Measurements from ENCODE around the gene SLC6A13. TPM values are rescaled to one million over a fixed set of nuclear protein-coding genes. Genes with fewer than 3 reads are reported as not detected.

The SLC6A13 gene
- total RNA-seq, 2 experiments from 2014 or later = 0.09 TPM; not detected in 1

DNA sequence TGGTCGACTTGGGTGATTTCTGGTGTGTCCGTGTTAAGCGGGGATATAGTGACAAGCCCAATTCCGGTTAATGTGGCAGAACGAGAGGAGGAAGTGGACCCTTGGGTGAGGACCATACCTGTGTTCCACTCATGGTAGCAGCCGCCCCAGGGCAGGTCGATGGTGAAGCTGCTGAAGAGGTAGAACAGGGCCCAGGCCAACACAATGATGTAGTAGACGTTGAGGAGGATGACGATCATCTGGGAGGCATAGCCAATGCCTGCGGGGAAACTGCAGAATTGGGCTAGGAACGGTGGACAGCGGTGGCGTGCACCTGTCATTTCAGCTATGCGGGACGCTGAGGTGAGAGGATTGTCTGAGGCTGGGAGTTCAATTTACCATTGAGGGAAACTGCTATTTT, 20.1 kb downstream of the SLC6A13 start:
- H3K4me2 ChIP-seq (ENCODE audit: low read length) = no peak overlapping the region
- H3K9me2 ChIP-seq (ENCODE audit: insufficient read depth, low read length) = no peaks in the 10 kb centered on the region
- TF ChIP-seq EZH2phosphoT487 (IDR thresholded peaks at IDR 0.05; ENCODE audit: borderline replicate concordance, low read depth, low read length) = no peak
- TF ChIP-seq, protein P1, sequence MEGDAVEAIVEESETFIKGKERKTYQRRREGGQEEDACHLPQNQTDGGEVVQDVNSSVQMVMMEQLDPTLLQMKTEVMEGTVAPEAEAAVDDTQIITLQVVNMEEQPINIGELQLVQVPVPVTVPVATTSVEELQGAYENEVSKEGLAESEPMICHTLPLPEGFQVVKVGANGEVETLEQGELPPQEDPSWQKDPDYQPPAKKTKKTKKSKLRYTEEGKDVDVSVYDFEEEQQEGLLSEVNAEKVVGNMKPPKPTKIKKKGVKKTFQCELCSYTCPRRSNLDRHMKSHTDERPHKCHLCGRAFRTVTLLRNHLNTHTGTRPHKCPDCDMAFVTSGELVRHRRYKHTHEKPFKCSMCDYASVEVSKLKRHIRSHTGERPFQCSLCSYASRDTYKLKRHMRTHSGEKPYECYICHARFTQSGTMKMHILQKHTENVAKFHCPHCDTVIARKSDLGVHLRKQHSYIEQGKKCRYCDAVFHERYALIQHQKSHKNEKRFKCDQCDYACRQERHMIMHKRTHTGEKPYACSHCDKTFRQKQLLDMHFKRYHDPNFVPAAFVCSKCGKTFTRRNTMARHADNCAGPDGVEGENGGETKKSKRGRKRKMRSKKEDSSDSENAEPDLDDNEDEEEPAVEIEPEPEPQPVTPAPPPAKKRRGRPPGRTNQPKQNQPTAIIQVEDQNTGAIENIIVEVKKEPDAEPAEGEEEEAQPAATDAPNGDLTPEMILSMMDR (conservative IDR thresholded peaks at IDR 0.05; ENCODE audit: low read length) = no peak
- no peak overlapping the region for H2AFZ ChIP-seq (ENCODE audit: low read length)
- no peak overlapping the region for H3K4me3 ChIP-seq (ENCODE audit: low read depth, low read length, poor library complexity, severe bottlenecking)
- BruUV-seq (replicated peaks) = no TSS peak
- no peaks in the 10 kb centered on the region for H3K4me1 ChIP-seq (ENCODE audit: insufficient read depth, low read length, poor library complexity, severe bottlenecking)
- H3K9me3 ChIP-seq (ENCODE audit: low read length) = peaks cover 6% of the 10 kb centered on the region; the same call in 1 of the 2 replicates
- no peaks in the 10 kb centered on the region for H3K36me3 ChIP-seq (ENCODE audit: insufficient read depth, low read length)
- intact Hi-C loops (cut with micrococcal nuclease; ENCODE audit: unreplicated experiment) = no loop called here
- no peaks in the 10 kb centered on the region for H4K20me1 ChIP-seq (ENCODE audit: insufficient read depth, low read length)
- ChIA-PET POLR2A (no interaction called here), CTCF (ENCODE audit: unreplicated experiment) (no interaction called here)
- H3K79me2 ChIP-seq (ENCODE audit: insufficient read depth, low read depth, low read length) = no peaks in the 10 kb centered on the region
- no peak overlapping the region for H3K27ac ChIP-seq (ENCODE audit: low read depth, low read length, poor library complexity, severe bottlenecking)
- DNase-seq (ENCODE audit: low spot score) = no peak

DNA sequence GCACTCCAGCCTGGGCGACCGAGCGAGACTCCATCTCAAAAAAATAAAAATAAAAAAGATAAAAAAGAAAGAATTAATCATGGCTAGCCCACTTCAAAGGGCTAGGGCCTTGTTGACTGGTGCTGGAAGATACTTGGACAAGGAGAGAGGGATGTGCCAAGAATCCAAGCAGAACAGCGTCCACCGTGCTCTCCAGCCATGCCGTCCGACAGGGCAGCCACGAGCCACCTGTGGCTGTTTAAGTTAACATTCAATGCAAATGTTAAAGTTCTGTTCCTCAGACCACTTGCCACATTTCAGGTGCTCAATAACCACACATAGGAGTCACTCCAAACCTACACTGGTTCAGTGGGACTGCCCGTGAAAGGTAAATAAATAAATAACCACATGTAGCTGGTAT, 21.4 kb downstream of the SLC6A13 start:
- intact Hi-C loops (cut with micrococcal nuclease; ENCODE audit: unreplicated experiment) = no loop called here
- CTCF ChIA-PET (ENCODE audit: unreplicated experiment) = no interaction called here
- Histone ChIP-seq H3K9me3 (ENCODE audit: low read length) (0 out of 2 replicates have a peak, but pooled peaks cover 4% of the 10 kb centered on the region), H3K4me3 (ENCODE audit: low read depth, low read length, poor library complexity, severe bottlenecking) (no peak overlapping the region), H4K20me1 (ENCODE audit: insufficient read depth, low read length) (no peaks in the 10 kb centered on the region), H3K79me2 (ENCODE audit: insufficient read depth, low read depth, low read length) (no peaks in the 10 kb centered on the region), H2AFZ (ENCODE audit: low read length) (no peak overlapping the region), H3K4me1 (ENCODE audit: insufficient read depth, low read length, poor library complexity, severe bottlenecking) (no peaks in the 10 kb centered on the region), H3K4me2 (ENCODE audit: low read length) (no peak overlapping the region), H3K27ac (ENCODE audit: low read depth, low read length, poor library complexity, severe bottlenecking) (no peak overlapping the region), H3K9me2 (ENCODE audit: insufficient read depth, low read length) (no peaks in the 10 kb centered on the region), H3K36me3 (ENCODE audit: insufficient read depth, low read length) (no peaks in the 10 kb centered on the region)
- no peak for DNase-seq (ENCODE audit: low spot score)
- TF ChIP-seq, protein P1 (conservative IDR thresholded peaks at IDR 0.05; ENCODE audit: low read length) = no peak
- POLR2A ChIA-PET = no interaction called here
- no TSS peak for BruUV-seq (replicated peaks)

DNA sequence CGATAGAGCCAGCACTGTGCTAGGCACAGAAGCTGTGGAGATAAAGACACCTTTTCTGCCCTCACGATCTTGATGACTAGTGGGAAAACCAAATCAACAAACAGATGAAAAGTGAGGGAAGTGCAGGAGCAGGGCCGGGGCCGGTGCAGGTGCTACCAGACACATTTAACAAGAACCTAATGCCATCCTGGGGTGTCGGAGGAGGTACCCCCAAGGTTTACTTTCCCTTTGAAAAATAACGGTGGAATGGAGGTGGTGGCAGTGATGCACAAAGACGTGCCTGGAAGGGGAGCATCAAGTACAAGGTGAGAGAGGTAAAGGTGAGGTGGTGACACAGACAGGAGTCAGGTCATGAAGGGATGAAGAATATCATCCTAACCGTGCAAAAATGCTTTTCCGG, 22.1 kb downstream of the SLC6A13 start:
- no peaks in the 10 kb centered on the region for H4K20me1 ChIP-seq (ENCODE audit: insufficient read depth, low read length)
- 0 out of 2 replicates have a peak, but pooled peaks cover 5% of the 10 kb centered on the region for H3K9me3 ChIP-seq (ENCODE audit: low read length)
- H3K9me2 ChIP-seq (ENCODE audit: insufficient read depth, low read length) = no peaks in the 10 kb centered on the region
- H3K27ac ChIP-seq (ENCODE audit: low read depth, low read length, poor library complexity, severe bottlenecking) = no peak overlapping the region
- no peak overlapping the region for H3K4me3 ChIP-seq (ENCODE audit: low read depth, low read length, poor library complexity, severe bottlenecking)
- intact Hi-C loops (cut with micrococcal nuclease; ENCODE audit: unreplicated experiment) = no loop called here
- H2AFZ ChIP-seq (ENCODE audit: low read length) = no peak overlapping the region
- ChIA-PET POLR2A (no interaction called here), CTCF (ENCODE audit: unreplicated experiment) (no interaction called here)
- H3K36me3 ChIP-seq (ENCODE audit: insufficient read depth, low read length) = no peaks in the 10 kb centered on the region
- TF ChIP-seq EZH2phosphoT487 (IDR thresholded peaks at IDR 0.05; ENCODE audit: borderline replicate concordance, low read depth, low read length) = no peak
- TF ChIP-seq, protein P1 (conservative IDR thresholded peaks at IDR 0.05; ENCODE audit: low read length) = no peak
- BruUV-seq (replicated peaks) = no TSS peak
- no peaks in the 10 kb centered on the region for H3K4me1 ChIP-seq (ENCODE audit: insufficient read depth, low read length, poor library complexity, severe bottlenecking)
- no peaks in the 10 kb centered on the region for H3K79me2 ChIP-seq (ENCODE audit: insufficient read depth, low read depth, low read length)
- no peak for DNase-seq (ENCODE audit: low spot score)
- no peak overlapping the region for H3K4me2 ChIP-seq (ENCODE audit: low read length)

All from OCI-LY7 (cell line).